Measurements from ENCODE around the gene EVX1. TPM values are rescaled to one million over a fixed set of nuclear protein-coding genes. Genes with fewer than 3 reads are reported as not detected.
A peak's percentile ranks its signal among the peaks of the same experiment; 100 is the strongest.

The EVX1 gene
- total RNA-seq, 1 donor = not detected

GRCh38 chr7:27240015-27240731 lies 2.4 kb upstream of the EVX1 start:
- peak; percentile 75 for DNase-seq (ENCODE audit: insufficient read length, low spot score, missing footprints)
- TF ChIP-seq CTCF (IDR thresholded peaks at IDR 0.05; ENCODE audit: extremely low read depth, low read depth, low read length) = no peak
- Histone ChIP-seq H3K4me1 (ENCODE audit: insufficient read depth, low read length) (peaks cover 17% of the 10 kb centered on the region), H3K27me3 (ENCODE audit: insufficient read depth, low read length) (peaks cover 54% of the 10 kb centered on the region), H3K27ac (ENCODE audit: low read depth, low read length) (no peak overlapping the region), H3K9me3 (ENCODE audit: low read depth, low read length) (no peaks in the 10 kb centered on the region), H3K36me3 (ENCODE audit: insufficient read depth, low read length) (no peaks in the 10 kb centered on the region), H3K4me3 (ENCODE audit: insufficient read depth, low read length) (no peak overlapping the region), H4K20me1 (ENCODE audit: insufficient read depth, low read length) (no peaks in the 10 kb centered on the region), H3K4me2 (ENCODE audit: insufficient read depth, low read length) (no peak overlapping the region), H2AFZ (ENCODE audit: low read length) (no peak overlapping the region), H3K79me2 (ENCODE audit: insufficient read depth, low read length) (no peaks in the 10 kb centered on the region)

GRCh38 chr7:27241189-27242056 lies 1.2 kb upstream of the EVX1 start:
- Histone ChIP-seq H3K27me3 (ENCODE audit: insufficient read depth, low read length) (peaks cover 66% of the 10 kb centered on the region), H3K36me3 (ENCODE audit: insufficient read depth, low read length) (no peaks in the 10 kb centered on the region), H3K4me2 (ENCODE audit: insufficient read depth, low read length) (no peak overlapping the region), H3K4me1 (ENCODE audit: insufficient read depth, low read length) (peaks cover 12% of the 10 kb centered on the region), H4K20me1 (ENCODE audit: insufficient read depth, low read length) (no peaks in the 10 kb centered on the region), H3K9me3 (ENCODE audit: low read depth, low read length) (no peaks in the 10 kb centered on the region), H3K79me2 (ENCODE audit: insufficient read depth, low read length) (no peaks in the 10 kb centered on the region), H2AFZ (ENCODE audit: low read length) (no peak overlapping the region), H3K4me3 (ENCODE audit: insufficient read depth, low read length) (no peak overlapping the region), H3K27ac (ENCODE audit: low read depth, low read length) (no peak overlapping the region)
- no peak for TF ChIP-seq CTCF (IDR thresholded peaks at IDR 0.05; ENCODE audit: extremely low read depth, low read depth, low read length)
- peak; percentile 78 for DNase-seq (ENCODE audit: insufficient read length, low spot score, missing footprints)

GRCh38 chr7:27242154-27242553 lies 448 bp upstream of the EVX1 start:
- peak overlapping the region; percentile 47 for H2AFZ ChIP-seq (ENCODE audit: low read length)
- H3K9me3 ChIP-seq (ENCODE audit: low read depth, low read length) = no peaks in the 10 kb centered on the region
- no peak overlapping the region for H3K27ac ChIP-seq (ENCODE audit: low read depth, low read length)
- DNase-seq (ENCODE audit: insufficient read length, low spot score, missing footprints) = peak; percentile 62
- no peak for TF ChIP-seq CTCF (IDR thresholded peaks at IDR 0.05; ENCODE audit: extremely low read depth, low read depth, low read length)
- peak overlapping the region; percentile 87 for H3K4me2 ChIP-seq (ENCODE audit: insufficient read depth, low read length)
- no peaks in the 10 kb centered on the region for H4K20me1 ChIP-seq (ENCODE audit: insufficient read depth, low read length)
- H3K4me3 ChIP-seq (ENCODE audit: insufficient read depth, low read length) = peak overlapping the region; percentile 60
- no peaks in the 10 kb centered on the region for H3K36me3 ChIP-seq (ENCODE audit: insufficient read depth, low read length)
- peaks cover 12% of the 10 kb centered on the region for H3K4me1 ChIP-seq (ENCODE audit: insufficient read depth, low read length)
- H3K79me2 ChIP-seq (ENCODE audit: insufficient read depth, low read length) = no peaks in the 10 kb centered on the region
- H3K27me3 ChIP-seq (ENCODE audit: insufficient read depth, low read length) = peaks cover 73% of the 10 kb centered on the region

Measured in osteoblast (primary cell).